ENCODE results near the gene ENPP6. TPM values are rescaled to one million over a fixed set of nuclear protein-coding genes. Genes with fewer than 3 reads are reported as not detected.

Gene ENPP6
- total RNA-seq, 1 donor from 2014 or later = not detected

DNA sequence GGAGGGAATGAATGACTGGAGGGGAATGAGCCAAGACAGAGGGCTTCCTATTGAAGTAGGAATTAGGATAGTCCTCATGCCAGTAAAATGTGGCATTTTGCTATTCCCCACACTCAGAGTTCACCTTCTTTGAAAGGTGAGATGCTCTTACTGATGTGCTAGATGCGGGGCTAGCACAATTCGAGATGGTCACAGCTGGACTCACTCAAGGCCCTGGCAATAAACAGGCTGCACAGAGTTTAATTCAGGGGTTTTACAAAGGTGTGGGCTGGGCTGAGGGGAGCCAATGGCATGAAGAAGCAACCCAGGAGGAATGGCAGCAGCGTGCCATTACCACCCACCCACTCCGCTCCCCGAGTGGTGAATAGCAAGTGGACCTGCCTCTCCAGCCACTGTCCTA, 55.1 kb downstream of the ENPP6 start:
- Mint-ChIP-seq H3K36me3 (ENCODE audit: unreplicated experiment) (no peaks in the 10 kb centered on the region), H3K9me3 (ENCODE audit: unreplicated experiment) (no peaks in the 10 kb centered on the region), H3K4me1 (ENCODE audit: low read depth, unreplicated experiment) (no peaks in the 10 kb centered on the region), H3K27me3 (ENCODE audit: unreplicated experiment) (no peaks in the 10 kb centered on the region), H3K27ac (ENCODE audit: unreplicated experiment) (no peak overlapping the region), H3K4me3 (ENCODE audit: unreplicated experiment) (no peak overlapping the region)
- DNase-seq = no peak
- TF ChIP-seq, protein P1, sequence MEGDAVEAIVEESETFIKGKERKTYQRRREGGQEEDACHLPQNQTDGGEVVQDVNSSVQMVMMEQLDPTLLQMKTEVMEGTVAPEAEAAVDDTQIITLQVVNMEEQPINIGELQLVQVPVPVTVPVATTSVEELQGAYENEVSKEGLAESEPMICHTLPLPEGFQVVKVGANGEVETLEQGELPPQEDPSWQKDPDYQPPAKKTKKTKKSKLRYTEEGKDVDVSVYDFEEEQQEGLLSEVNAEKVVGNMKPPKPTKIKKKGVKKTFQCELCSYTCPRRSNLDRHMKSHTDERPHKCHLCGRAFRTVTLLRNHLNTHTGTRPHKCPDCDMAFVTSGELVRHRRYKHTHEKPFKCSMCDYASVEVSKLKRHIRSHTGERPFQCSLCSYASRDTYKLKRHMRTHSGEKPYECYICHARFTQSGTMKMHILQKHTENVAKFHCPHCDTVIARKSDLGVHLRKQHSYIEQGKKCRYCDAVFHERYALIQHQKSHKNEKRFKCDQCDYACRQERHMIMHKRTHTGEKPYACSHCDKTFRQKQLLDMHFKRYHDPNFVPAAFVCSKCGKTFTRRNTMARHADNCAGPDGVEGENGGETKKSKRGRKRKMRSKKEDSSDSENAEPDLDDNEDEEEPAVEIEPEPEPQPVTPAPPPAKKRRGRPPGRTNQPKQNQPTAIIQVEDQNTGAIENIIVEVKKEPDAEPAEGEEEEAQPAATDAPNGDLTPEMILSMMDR (IDR thresholded peaks at IDR 0.05; ENCODE audit: partially characterized antibody, unreplicated experiment) = no peak

DNA sequence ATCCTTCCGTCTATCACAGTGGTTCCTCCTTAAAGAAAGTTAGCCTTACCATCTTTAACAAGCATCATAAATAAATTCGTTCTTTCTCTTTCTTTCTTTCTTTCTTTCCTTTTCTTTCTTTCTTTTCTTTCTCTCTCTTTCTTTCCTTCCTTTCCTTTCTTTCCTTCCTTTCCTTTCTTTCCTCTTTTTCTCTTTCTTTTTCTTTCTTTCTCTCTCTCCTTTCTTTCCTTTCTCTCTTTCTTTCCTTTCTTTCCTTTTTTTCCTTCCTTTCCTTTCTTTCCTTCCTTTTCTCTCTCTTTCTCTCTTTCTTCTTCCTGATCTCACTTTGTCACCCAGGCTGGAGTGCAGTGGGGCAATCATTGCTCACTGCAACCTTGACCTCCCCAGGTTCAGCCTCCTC, 60.4 kb downstream of the ENPP6 start:
- Mint-ChIP-seq H3K9me3 (ENCODE audit: unreplicated experiment) (peaks cover 4% of the 10 kb centered on the region), H3K27ac (ENCODE audit: unreplicated experiment) (no peak overlapping the region), H3K27me3 (ENCODE audit: unreplicated experiment) (peaks cover 2% of the 10 kb centered on the region), H3K4me3 (ENCODE audit: unreplicated experiment) (no peak overlapping the region), H3K36me3 (ENCODE audit: unreplicated experiment) (peaks cover 2% of the 10 kb centered on the region), H3K4me1 (ENCODE audit: low read depth, unreplicated experiment) (peaks cover 4% of the 10 kb centered on the region)
- no peak for DNase-seq
- TF ChIP-seq, protein P1 (IDR thresholded peaks at IDR 0.05; ENCODE audit: partially characterized antibody, unreplicated experiment) = no peak

DNA sequence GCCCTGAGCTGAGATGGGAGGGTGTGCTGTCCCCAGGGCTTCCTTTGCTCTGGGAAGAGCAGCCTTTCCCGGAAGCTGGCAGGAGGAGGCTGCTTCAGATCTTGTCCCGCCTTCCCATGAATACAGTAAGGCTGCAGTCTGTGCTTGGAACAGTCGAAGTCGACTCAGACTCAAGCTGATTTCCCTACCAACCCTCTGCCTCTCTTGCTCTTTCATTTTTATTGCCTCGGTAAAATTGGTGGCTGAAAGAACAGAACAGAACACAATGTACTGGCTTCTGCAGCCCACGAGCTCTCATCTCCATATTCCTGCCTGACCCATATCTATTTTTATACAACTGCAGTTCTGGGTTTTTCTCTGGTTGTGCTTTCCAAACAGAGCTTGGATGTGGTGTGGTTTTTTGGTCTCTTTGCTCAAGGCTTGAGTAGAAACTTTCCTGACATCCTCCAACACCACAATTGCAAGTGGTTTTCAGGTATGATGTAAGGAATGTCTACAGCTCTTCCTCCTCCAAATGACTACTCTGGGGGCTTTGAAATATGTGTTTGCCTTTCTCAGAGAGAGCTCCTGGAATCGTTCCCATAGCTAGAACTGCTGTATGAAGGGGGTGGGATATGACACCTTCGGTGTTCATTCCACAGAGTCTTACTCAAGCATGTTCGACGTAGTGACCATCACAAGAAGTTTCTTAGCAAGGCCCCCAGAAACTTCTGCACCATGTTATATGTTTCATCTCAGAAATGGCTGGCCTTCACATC, 61.3 kb downstream of the ENPP6 start:
- Mint-ChIP-seq H3K4me3 (ENCODE audit: unreplicated experiment) (no peak overlapping the region), H3K9me3 (ENCODE audit: unreplicated experiment) (peaks cover 4% of the 10 kb centered on the region), H3K27ac (ENCODE audit: unreplicated experiment) (no peak overlapping the region), H3K4me1 (ENCODE audit: low read depth, unreplicated experiment) (peaks cover 4% of the 10 kb centered on the region), H3K27me3 (ENCODE audit: unreplicated experiment) (peaks cover 6% of the 10 kb centered on the region), H3K36me3 (ENCODE audit: unreplicated experiment) (peaks cover 4% of the 10 kb centered on the region)
- no peak for DNase-seq
- TF ChIP-seq, protein P1 (IDR thresholded peaks at IDR 0.05; ENCODE audit: partially characterized antibody, unreplicated experiment) = no peak

DNA sequence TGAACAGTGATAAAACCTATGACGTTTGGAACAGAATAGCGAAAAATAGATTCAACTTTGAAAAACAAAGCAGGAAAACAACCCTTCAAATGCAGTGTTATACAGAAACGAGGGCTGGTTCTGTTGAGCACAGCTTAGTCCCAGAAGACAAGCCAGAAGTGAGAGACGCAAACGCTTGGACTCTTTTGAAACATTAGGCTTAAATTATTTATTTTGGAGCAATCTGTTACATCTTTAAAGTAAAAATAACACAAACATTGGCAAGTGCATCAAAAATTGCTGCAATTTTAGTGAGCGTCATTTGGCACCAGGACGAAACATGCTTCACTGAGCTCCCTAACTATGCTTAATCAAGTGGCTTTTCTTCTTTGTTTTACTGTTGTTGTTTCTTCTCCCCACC, 63.5 kb downstream of the ENPP6 start:
- TF ChIP-seq, protein P1 (IDR thresholded peaks at IDR 0.05; ENCODE audit: partially characterized antibody, unreplicated experiment) = no peak
- Mint-ChIP-seq H3K36me3 (ENCODE audit: unreplicated experiment) (peaks cover 4% of the 10 kb centered on the region), H3K9me3 (ENCODE audit: unreplicated experiment) (peaks cover 7% of the 10 kb centered on the region), H3K27me3 (ENCODE audit: unreplicated experiment) (peaks cover 6% of the 10 kb centered on the region), H3K4me3 (ENCODE audit: unreplicated experiment) (peak overlapping the region; percentile 3), H3K4me1 (ENCODE audit: low read depth, unreplicated experiment) (peaks cover 4% of the 10 kb centered on the region), H3K27ac (ENCODE audit: unreplicated experiment) (no peak overlapping the region)
- DNase-seq = no peak

DNA sequence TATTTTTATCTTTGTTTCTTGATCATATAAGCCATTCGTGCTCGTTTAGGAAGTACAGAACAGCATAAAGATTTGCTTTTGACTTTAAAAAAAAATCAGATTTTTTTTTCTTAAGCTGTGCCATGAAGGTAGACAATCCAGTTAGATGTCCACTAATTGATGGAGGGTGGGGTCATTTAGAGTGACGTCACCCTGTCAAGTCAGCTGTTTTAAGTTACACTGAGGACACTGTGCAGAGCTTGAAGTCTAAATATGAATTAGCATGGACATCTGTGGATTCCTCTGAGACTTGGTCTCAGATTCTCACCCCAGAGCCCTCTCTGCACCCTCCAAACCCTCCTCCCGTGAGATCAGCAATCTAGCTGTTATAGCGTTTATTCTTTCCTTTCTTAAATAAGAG, 63.9 kb downstream of the ENPP6 start:
- H3K9me3 Mint-ChIP-seq (ENCODE audit: unreplicated experiment) = peaks cover 7% of the 10 kb centered on the region
- TF ChIP-seq, protein P1 (IDR thresholded peaks at IDR 0.05; ENCODE audit: partially characterized antibody, unreplicated experiment) = no peak
- H3K27me3 Mint-ChIP-seq (ENCODE audit: unreplicated experiment) = peaks cover 6% of the 10 kb centered on the region
- peak overlapping the region; percentile 3 for H3K4me3 Mint-ChIP-seq (ENCODE audit: unreplicated experiment)
- no peak overlapping the region for H3K27ac Mint-ChIP-seq (ENCODE audit: unreplicated experiment)
- H3K4me1 Mint-ChIP-seq (ENCODE audit: low read depth, unreplicated experiment) = peaks cover 4% of the 10 kb centered on the region
- no peak for DNase-seq
- H3K36me3 Mint-ChIP-seq (ENCODE audit: unreplicated experiment) = peaks cover 4% of the 10 kb centered on the region
